HG02763 (cell line): ENCODE results near the gene SYS1.
"Not testable (repeated sequence)": the region's sequence is repeated elsewhere in the genome, so short reads cannot be mapped to it uniquely, and the experiment has no call there.

Experiments
- ATAC-seq: cut with Tn5 transposase; IDR thresholded peaks from one replicate; pipeline ENCODE4 v1.9.1; 2021; ENCODE audit warnings: mild to moderate bottlenecking, moderate library complexity; ENCODE audit not compliant: unreplicated experiment

SYS1 gene

GRCh38 chr20:45339084-45339483 lies 23.9 kb upstream of the SYS1 start:
- no peak for ATAC-seq

DNA sequence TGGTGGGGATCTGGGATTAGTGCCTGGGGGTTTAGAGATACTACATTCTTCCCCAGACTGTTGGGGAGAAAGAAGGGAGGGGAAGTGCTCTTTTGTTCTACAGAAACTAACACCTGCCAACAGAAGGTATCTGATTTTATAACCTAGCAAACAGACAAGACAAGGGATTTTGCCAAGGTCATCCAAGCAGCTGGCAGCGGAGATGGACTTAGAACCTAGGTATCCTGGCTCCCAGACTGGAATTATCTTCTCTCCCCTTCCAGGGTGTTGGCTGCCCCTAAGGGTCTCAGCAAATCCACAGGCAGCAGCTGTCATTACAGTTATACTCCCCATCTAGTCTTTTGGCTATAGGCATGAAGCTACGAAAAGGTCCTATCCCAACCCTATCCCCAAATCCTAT lies 23.2 kb upstream of the SYS1 start:
- no peak for ATAC-seq

- ATAC-seq, result no peak
These were observed 22.6 kb upstream of the SYS1 start for GRCh38 chr20:45340236-45340847.

DNA sequence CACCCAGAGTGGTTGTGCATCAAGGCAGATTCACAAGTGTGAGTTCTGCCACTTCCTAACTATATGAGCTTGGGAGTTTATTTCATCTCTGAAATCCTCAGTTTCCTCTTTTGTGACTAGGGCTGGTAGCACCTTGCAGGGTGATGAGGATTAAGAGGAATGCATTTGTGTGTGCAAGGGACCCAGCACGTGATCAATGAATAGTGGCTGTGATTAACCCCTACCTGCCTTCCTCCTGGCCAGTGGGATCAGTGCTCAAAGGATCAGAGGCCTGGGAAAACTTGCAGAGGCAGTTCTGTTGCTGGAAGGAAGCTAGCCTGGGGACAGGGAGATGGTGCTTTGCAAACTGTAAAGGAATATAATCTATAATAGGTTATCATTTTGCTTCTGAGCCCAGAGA lies 22.0 kb upstream of the SYS1 start:
- no peak for ATAC-seq

GRCh38 chr20:45341579-45341938 lies 21.4 kb upstream of the SYS1 start:
- no peak for ATAC-seq

DNA sequence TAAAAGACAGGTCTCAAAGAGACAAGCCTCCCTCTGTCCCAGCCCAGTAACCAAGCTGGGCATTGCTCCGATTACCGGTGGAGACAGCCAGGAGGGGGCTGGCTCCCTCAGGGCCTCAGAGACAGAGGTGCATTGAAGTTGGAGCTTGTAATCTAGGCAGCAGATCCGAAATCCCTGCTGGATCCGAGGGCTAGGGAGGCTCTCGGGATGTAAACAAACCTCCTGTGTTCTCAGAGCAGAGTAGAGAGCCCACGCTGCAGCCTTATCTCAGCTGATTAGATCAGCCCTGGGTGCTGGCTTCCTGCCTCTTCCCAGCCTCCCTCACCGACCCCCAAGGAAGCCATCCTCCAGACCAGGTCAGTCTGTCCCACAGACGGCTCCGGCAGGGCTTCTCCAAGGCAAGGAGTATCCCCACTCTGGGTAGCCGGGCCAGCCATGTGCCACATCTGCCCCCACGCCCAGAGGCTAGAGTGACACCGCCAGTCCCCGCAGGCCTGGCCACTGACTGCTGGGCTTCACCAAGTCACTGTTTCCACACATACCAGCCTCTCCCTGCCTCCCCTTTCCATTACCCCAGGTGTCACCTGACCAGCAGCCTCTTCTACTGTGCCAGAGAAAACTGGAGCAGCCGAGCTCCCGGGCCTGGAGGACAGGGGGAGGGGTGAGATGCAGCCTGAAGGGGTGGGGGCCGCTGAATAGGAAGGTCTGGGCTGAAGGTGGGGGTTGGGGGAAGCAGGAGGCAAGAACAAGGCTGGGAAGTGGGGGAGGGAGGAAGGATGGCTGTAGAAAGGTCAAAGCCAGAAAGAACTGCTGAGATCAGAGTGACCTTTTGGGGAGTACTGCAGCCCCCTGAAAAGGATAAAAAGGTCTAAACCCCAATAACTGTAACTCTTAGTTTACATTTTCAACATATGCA lies 20.8 kb upstream of the SYS1 start:
- ATAC-seq, result no peak

DNA sequence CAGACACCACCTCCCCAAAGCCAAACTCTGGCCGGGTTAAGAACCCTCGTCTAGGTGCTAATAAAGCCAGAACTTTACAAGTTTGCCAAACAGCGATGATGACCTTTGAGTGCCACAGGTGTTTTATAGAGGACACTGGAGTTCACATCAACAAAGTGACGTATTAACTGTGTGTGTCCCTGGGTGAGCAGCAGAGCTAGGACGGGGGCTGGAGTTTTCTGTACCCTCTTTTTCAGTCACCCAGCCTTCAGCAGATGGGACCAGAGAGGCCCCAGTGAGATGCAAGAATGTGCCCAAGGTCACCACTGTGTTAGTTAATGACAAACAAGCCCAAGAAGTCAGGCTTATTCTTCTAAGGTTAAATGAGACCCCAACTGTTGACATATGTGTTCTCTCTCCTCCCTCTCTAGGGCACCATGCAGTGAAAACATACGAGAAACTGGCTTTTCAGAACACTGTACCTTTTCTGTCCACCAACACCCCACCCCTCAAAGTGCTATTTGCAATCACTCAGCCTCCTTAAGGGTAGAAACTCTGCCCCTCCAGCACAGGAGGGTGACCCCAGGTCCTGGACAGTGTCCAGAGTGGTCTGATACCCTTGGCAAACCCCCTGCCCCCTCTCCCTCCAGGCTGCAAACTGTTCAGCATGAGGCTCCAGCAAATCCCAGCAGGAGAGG lies 20.0 kb upstream of the SYS1 start:
- ATAC-seq, result no peak

GRCh38 chr20:45343532-45344167 lies 19.3 kb upstream of the SYS1 start:
- no peak for ATAC-seq

- ATAC-seq, result no peak
These were observed 18.6 kb upstream of the SYS1 start for GRCh38 chr20:45344168-45344860.

- no peak for ATAC-seq
These were observed 17.6 kb upstream of the SYS1 start for GRCh38 chr20:45345104-45345936.

DNA sequence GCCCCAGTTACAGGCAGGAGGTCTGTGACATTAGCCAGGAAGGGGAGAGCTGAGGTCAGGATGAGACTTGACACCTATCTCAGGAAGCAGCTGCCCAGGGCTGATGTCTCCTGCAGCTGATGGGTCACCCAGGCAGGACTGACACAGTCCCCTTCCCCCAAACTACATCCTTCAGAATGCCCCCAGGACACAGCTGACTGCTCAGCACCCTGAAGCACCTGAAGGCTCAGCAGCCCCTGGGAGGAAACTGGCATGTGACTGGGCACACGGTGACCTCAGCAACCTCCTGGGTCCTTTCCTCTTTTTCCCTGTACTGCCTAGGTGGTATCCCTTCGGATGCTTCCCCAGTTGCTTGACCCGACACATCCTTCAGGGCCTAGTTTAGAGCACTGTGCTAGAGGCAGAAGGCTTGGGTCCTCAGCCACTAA lies 16.7 kb upstream of the SYS1 start:
- no peak for ATAC-seq

GRCh38 chr20:45346851-45347250 lies 16.1 kb upstream of the SYS1 start:
- no peak for ATAC-seq

DNA sequence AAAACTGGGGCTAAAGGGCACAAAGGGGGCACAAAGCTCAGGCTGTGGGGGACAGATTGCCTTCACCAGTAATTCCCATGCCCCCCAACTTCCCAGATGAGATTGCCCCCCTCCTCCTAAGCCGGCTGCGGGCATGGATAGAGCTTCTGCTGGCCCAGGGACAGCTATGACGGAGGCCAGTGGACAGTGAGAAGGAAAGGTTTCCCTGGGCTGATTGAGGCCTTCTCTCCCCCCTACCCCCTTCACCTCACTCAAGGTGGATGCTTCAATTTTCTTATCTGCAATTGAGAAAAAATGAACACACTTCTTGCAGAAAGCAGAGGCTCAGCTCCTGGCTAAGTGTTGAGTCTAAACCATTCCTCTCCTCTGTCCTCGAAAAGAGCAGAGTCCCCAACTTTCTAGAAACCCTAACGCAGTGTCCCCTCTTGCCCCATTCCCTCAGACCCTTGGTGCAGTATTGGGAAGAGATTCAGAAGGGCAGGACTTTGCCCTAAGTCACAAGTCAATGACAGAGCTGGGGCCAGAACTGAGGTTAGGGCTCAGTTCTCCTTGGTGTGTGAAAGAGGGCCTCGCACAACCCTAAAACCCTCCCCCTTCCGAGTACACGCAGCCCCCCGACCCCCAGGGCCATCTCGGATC lies 15.5 kb upstream of the SYS1 start:
- no peak for ATAC-seq

DNA sequence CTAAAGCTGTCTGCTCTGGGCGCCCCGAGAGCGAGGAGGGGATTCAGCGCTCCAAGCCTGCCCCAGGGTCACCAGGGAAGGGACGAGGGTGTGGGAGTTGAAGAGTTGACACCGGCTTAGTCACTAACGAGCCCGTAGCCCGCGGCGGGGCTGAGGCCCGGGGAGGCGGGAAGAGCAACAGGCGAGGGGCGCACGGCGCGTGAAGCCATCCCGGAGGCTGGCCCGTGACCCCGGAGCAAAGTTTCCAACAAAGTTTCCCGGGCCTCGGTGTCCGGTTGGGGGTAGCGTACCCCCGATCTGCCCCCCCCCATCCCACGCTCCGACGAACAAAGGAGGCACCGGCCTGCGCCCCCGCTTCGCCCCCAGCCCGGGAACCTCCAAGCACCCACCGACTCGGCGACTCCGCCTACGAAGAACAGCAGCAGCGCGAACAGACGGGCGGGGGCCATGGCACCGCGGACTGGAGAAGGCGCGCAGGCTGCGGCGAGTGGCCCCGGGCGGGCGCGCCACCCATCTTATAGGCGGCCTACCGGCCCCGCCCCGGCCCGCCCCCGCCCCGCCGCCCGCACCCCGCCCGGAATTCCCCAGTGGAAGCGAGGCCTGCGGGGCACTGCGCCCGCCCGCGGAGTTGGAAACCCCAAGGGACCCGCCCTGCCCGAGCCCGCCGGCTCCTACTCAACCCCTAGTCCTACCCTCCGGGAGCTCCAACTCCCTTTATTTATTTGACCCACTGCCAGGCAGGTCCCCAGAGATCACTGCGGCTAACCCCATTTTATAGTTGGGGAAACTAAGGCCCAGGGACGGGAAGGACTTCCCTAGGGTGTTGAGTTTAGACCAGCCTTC lies 14.8 kb upstream of the SYS1 start, which contains the start of gene SDC4:
SDC4 (minus strand) TSS at position 489 of the 843 bp plus-strand sequence; CDS start at position 449, 40 bp downstream.
- ATAC-seq, result no peak

- ATAC-seq, result no peak
These were observed 12.7 kb upstream of the SYS1 start for GRCh38 chr20:45350217-45350616.

DNA sequence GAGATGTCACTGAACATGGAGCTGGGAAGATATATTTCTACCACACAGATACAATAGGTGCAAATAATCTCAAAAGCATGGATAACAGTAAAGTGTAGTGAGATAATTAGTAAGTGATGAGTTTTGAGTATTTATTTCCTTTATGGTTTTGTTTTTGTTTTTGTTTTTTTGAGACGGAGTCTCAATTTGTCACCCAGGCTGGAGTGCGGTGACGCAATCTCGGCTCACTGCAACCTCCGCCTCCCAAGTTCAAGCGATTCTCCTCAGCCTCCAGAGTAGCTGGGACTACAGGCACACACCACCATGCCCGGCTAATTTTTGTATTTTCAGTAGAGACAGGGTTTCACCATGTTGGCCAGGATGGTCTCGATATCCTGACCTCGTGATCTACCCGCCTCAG lies 12.2 kb upstream of the SYS1 start:
- ATAC-seq, result not testable (repeated sequence)

DNA sequence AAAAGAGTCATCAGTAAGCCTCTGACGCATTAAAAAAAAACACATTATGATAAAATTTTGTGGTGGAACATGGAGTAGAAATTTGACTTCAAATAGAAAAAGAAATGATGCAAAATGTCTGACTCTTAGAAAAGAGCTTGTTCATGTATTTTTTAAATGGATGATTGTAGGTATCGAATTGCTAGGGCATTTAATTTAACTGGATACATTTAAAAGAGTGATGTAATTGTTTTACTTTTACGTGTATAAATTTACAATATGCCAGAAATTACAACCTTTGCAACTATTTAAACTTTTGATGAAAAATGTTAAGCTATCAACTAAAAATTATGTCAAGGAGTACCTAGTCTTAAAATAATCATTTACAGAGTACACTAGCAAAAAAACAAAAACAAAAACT lies 10.2 kb upstream of the SYS1 start:
- ATAC-seq, result no peak

DNA sequence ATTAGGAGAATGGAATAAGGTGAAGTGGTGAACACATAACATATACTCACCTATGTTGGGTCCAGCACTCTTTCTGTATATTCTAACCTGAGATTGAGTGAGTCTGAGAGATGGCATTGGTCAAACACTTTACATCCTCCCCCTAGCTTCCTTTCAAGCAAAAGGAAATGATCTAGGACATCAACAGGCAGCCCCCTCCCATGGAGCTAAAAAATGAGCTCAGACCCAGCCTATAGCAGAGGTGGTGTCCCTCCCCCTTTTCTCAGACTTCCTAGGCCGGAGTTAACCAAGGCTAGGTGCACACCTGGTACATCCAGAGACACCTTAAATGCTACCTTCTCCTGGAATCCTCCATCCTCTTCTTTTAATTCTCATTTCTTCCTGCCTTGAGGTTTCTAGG lies 9.2 kb upstream of the SYS1 start:
- ATAC-seq, result no peak
